NOMO-1 treated with dmso at 0.1 percent for 144 hours (cell line): ENCODE results near the gene KRTAP10-2.
"Not testable (repeated sequence)": the region's sequence is repeated elsewhere in the genome, so short reads cannot be mapped to it uniquely, and the experiment has no call there.

Experiments
- DNase-seq: peaks from one replicate; lab custom pipeline; 2025; ENCODE audit not compliant: unreplicated experiment; lab: John Stamatoyannopoulos, UW

The KRTAP10-2 gene

GRCh38 chr21:44583089-44583799 lies 31.9 kb upstream of the KRTAP10-2 start:
- no peak for DNase-seq

GRCh38 chr21:44582055-44582454 lies 30.8 kb upstream of the KRTAP10-2 start:
- no peak for DNase-seq

GRCh38 chr21:44581158-44581557 lies 29.9 kb upstream of the KRTAP10-2 start:
- no peak for DNase-seq

- DNase-seq, result not testable (repeated sequence)
Observed at GRCh38 chr21:44580231-44580821, 29.0 kb upstream of the KRTAP10-2 start, which contains the start of gene KRTAP10-5. TSS of gene KRTAP10-5 (minus strand) at chr21:44580604. CDS start at chr21:44580578, 26 bp downstream.

- DNase-seq, result no peak
Observed at GRCh38 chr21:44579833-44580144, 28.5 kb upstream of the KRTAP10-2 start.

GRCh38 chr21:44579056-44579832 lies 27.9 kb upstream of the KRTAP10-2 start:
- DNase-seq, result no peak

- no peak for DNase-seq
Observed at GRCh38 chr21:44578371-44579055, 27.2 kb upstream of the KRTAP10-2 start.

- no peak for DNase-seq
Observed at GRCh38 chr21:44576025-44576420, 24.7 kb upstream of the KRTAP10-2 start.

GRCh38 chr21:44575307-44576024 lies 24.2 kb upstream of the KRTAP10-2 start:
- no peak for DNase-seq

GRCh38 chr21:44574457-44575306 lies 23.4 kb upstream of the KRTAP10-2 start:
- DNase-seq, result no peak

GRCh38 chr21:44573630-44574456 lies 22.5 kb upstream of the KRTAP10-2 start, which contains the start of gene KRTAP10-4:
TSS of gene KRTAP10-4 (plus strand) at chr21:44573729. CDS start at chr21:44573759, 30 bp downstream.
- DNase-seq, result not testable (repeated sequence)

GRCh38 chr21:44572959-44573583 lies 21.8 kb upstream of the KRTAP10-2 start:
- DNase-seq, result no peak

GRCh38 chr21:44571844-44572782 lies 20.8 kb upstream of the KRTAP10-2 start:
- DNase-seq, result no peak

GRCh38 chr21:44571296-44571695 lies 20.0 kb upstream of the KRTAP10-2 start:
- no peak for DNase-seq

GRCh38 chr21:44569861-44570517 lies 18.7 kb upstream of the KRTAP10-2 start:
- DNase-seq, result no peak

GRCh38 chr21:44568667-44569556 lies 17.6 kb upstream of the KRTAP10-2 start:
- peak; percentile 4 for DNase-seq
